Thyroid gland (tissue), 4 donors: ENCODE results near the gene TNRC18.
"Not testable (repeated sequence)": the region's sequence is repeated elsewhere in the genome, so short reads cannot be mapped to it uniquely, and the experiment has no call there.

Experiments
- CTCF ChIP-seq, 6 experiments: fragments of 200-600 bp in 3 of 6; fragments of 450-650 bp in 3 of 6; sonication (generic) in 3 of 6; IDR thresholded peaks; one replicate each; pipeline ENCODE4 v1.5.1; 2016 to 2019; ENCODE audit warnings: antibody characterized with exemption in 6 of 6, mild to moderate bottlenecking in 2 of 6, inconsistent platforms in 1 of 6, moderate library complexity in 1 of 6
- POLR2A ChIP-seq, 2 donors: fragments of 450-650 bp; IDR thresholded peaks; one replicate each; pipeline ENCODE4 v1.6.1; 2017; ENCODE audit warnings: antibody characterized with exemption in 2 of 2, mild to moderate bottlenecking in 2 of 2, moderate library complexity in 1 of 2

DNA sequence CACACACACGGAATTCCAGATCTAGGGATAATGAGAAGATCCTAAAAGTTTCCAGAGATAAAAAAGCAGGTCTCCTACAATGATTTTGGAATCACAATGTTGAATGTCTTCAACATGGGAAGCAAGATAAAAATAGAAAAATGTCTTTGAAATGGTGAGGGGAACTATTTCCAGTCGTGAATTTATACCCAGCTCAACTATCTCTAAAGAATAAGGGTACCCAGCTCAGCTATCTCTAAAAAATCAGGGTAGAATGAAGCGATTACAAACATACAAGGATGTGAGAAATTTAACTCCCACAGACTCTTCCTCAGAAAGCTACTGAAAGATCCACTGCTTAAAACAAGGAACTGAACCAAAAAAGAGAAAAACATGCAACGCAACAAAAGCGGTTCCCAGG, 105.0 kb downstream of the TNRC18 start:
- not testable (repeated sequence) for TF ChIP-seq CTCF, POLR2A (IDR thresholded peaks at IDR 0.05)
